Measurements from ENCODE around the gene OR5A2.
A peak's percentile ranks its signal among the peaks of the same experiment; 100 is the strongest.
"Not testable (repeated sequence)": the region's sequence is repeated elsewhere in the genome, so short reads cannot be mapped to it uniquely, and the experiment has no call there.

OR5A2 gene

GRCh38 chr11:59426361-59427067 lies at the start of gene OR5A2:
TSS of gene OR5A2 (minus strand) at chr11:59426413. CDS start at chr11:59422953, 3,460 bp downstream.
- H3K9me3 Mint-ChIP-seq: no peaks in the 10 kb centered on the region
- DNase-seq (ENCODE audit: low spot score in 2 of 2) (no peak), ATAC-seq (no peak)
- H3K4me3 Mint-ChIP-seq: no peak within 1 kb of the TSS
- no peak within 1 kb of the TSS for H3K27ac Mint-ChIP-seq
- H3K36me3 Mint-ChIP-seq: no peaks in the 10 kb centered on the region
- no peaks in the 10 kb centered on the region for H3K4me1 Mint-ChIP-seq

DNA sequence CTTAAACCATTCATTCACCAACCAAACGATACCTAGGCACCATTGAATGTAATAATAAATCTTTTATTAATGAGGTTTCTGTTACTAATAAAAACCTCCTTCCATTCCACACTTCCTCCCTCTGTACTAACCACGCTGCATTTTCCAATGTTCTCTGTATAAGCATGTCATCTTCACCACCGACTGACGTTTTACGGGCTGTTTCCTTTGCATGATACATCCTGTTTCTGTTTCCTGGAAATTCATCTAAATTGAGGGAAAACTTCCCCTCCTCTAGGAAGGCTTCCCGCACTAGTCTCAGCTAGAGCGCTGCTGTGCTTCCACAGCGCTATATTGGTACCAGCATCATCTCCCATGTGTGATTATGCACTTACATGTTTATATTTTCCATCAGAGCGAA lies 49.0 kb upstream of the OR5A2 start:
- Mint-ChIP-seq H3K9me3 (no peaks in the 10 kb centered on the region), H3K27ac (no peak overlapping the region), H3K4me3 (no peak overlapping the region)

GRCh38 chr11:59473015-59473414 lies 46.8 kb upstream of the OR5A2 start, which contains the start of gene OR4D10:
TSS of gene OR4D10 (plus strand) at chr11:59473315. CDS start at chr11:59477430, 4,115 bp downstream.
- Mint-ChIP-seq H3K9me3 (no peaks in the 10 kb centered on the region), H3K4me3 (no peak within 1 kb of the TSS), H3K4me1 (no peaks in the 10 kb centered on the region), H3K36me3 (no peaks in the 10 kb centered on the region), H3K27ac (no peak within 1 kb of the TSS)
- ATAC-seq: no peak
- DNase-seq (ENCODE audit: low spot score in 2 of 2): no peak

More for the DNA sequence above, 49.0 kb upstream of the OR5A2 start:
- H3K36me3 Mint-ChIP-seq: no peaks in the 10 kb centered on the region
- H3K4me1 Mint-ChIP-seq: no peaks in the 10 kb centered on the region
- DNase-seq (ENCODE audit: low spot score in 2 of 2) (no peak), ATAC-seq (no peak)

DNA sequence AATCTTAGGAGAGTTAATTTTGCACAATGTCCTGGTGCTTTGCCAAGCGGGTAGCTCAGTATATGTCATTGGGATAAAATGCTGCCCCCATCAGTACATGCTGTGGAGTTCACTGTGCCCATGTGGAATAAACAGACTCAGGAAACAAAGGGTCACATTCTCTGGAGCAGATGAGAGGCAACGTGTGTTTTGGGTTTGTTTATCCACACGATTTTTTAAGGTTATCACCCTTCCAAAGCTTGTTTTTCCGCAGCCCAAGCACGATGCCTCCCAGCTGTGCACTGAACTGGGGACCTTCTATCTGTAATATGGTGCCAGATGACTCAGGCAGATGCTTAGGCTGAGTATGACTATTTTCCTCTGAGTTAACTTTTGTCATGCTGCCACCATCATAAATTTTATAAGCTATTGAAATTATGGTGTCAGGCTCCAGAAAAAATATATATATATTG lies 37.0 kb upstream of the OR5A2 start:
- Mint-ChIP-seq H3K27ac (no peak overlapping the region), H3K4me1 (no peaks in the 10 kb centered on the region), H3K36me3 (no peaks in the 10 kb centered on the region), H3K9me3 (no peaks in the 10 kb centered on the region), H3K4me3 (no peak overlapping the region)
- DNase-seq (ENCODE audit: low spot score in 2 of 2) (no peak), ATAC-seq (no peak)

GRCh38 chr11:59459916-59460315 lies 33.7 kb upstream of the OR5A2 start:
- ATAC-seq (no peak), DNase-seq (ENCODE audit: low spot score in 2 of 2) (no peak)
- Mint-ChIP-seq H3K27ac (no peak overlapping the region), H3K36me3 (no peaks in the 10 kb centered on the region), H3K4me3 (no peak overlapping the region), H3K9me3 (no peaks in the 10 kb centered on the region), H3K4me1 (no peaks in the 10 kb centered on the region)

GRCh38 chr11:59456661-59457060 lies 30.4 kb upstream of the OR5A2 start, which contains the start of gene OR4D6:
TSS of gene OR4D6 (plus strand) at chr11:59456961. CDS start at chr11:59456961, 0 bp downstream.
- DNase-seq (ENCODE audit: low spot score in 2 of 2): no peak

DNA sequence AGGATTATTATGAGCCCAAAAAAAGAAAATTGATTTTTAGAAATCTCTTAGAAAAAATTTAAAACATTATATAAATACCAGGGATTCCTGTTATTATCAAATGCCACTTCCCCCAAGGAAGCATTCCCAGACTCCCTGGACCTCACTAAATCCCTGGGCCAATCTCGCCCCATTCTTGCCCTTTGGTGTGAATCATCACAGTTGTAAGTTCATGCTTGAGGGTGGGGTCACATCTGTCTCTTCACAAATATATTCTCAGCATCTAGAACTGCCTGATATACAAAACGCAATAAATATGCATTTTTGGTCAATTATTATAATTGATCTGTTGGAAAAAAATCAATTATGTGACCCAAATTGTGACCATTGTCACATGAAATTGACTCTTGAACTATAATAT lies 22.3 kb upstream of the OR5A2 start:
- no peak overlapping the region for H3K27ac Mint-ChIP-seq
- ATAC-seq (no peak), DNase-seq (ENCODE audit: low spot score in 2 of 2) (no peak)
- H3K9me3 Mint-ChIP-seq: no peaks in the 10 kb centered on the region
- no peak overlapping the region for H3K4me3 Mint-ChIP-seq
- no peaks in the 10 kb centered on the region for H3K4me1 Mint-ChIP-seq
- no peaks in the 10 kb centered on the region for H3K36me3 Mint-ChIP-seq

More at GRCh38 chr11:59456661-59457060, 30.4 kb upstream of the OR5A2 start, which contains the start of gene OR4D6:
- no peak within 1 kb of the TSS for H3K27ac Mint-ChIP-seq
- ATAC-seq: no peak
- no peaks in the 10 kb centered on the region for H3K9me3 Mint-ChIP-seq
- H3K4me1 Mint-ChIP-seq: no peaks in the 10 kb centered on the region
- H3K4me3 Mint-ChIP-seq: no peak within 1 kb of the TSS
- H3K36me3 Mint-ChIP-seq: no peaks in the 10 kb centered on the region

DNA sequence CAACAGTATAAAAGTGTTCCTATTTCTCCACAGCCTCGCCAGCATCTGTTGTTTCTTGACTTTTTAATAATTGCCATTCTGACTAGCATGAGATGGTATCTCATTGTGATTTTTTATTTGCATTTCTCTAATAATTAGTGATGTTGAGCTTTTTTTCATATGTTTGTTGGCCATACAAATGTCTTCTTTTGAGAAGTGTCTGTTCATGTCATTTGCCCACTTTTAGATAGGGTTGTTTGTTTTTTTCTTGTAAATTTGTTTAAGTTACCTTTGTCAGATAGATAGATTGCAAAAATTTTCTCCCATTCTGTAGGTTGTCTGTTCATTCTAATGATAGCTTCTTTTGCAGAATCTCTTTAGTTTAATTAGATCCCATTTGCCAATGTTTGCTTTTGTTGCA lies 19.4 kb upstream of the OR5A2 start:
- H3K4me3 Mint-ChIP-seq, H3K9me3 Mint-ChIP-seq: not testable (repeated sequence)

GRCh38 chr11:59437770-59438169 lies 11.6 kb upstream of the OR5A2 start:
- no peak overlapping the region for H3K4me3 Mint-ChIP-seq
- H3K9me3 Mint-ChIP-seq: no peaks in the 10 kb centered on the region
- H3K27ac Mint-ChIP-seq: no peak overlapping the region
- no peak for ATAC-seq
- no peaks in the 10 kb centered on the region for H3K4me1 Mint-ChIP-seq
- no peaks in the 10 kb centered on the region for H3K36me3 Mint-ChIP-seq
- no peak for DNase-seq (ENCODE audit: low spot score in 2 of 2)

More for the DNA sequence above, 19.4 kb upstream of the OR5A2 start:
- DNase-seq (ENCODE audit: low spot score in 2 of 2); H3K36me3 Mint-ChIP-seq; ATAC-seq; H3K27ac Mint-ChIP-seq; H3K4me1 Mint-ChIP-seq: not testable (repeated sequence)

- H3K27ac Mint-ChIP-seq: no peak within 1 kb of the TSS
- no peaks in the 10 kb centered on the region for H3K4me1 Mint-ChIP-seq
- DNase-seq (ENCODE audit: low spot score in 2 of 2): no peak
- ATAC-seq: no peak
- H3K36me3 Mint-ChIP-seq: no peaks in the 10 kb centered on the region
- H3K4me3 Mint-ChIP-seq: no peak within 1 kb of the TSS
- H3K9me3 Mint-ChIP-seq: no peaks in the 10 kb centered on the region
Measured at GRCh38 chr11:59436169-59436568, 10.0 kb upstream of the OR5A2 start, which contains the start of gene OR5A1. TSS of gene OR5A1 (plus strand) at chr11:59436469. CDS start at chr11:59443169, 6,700 bp downstream.

GRCh38 chr11:59429924-59430516 lies 3.8 kb upstream of the OR5A2 start:
- DNase-seq (ENCODE audit: low spot score in 2 of 2): peak; percentile 25 to 59
- Mint-ChIP-seq H3K27ac (no peak overlapping the region), H3K4me3 (no peak overlapping the region), H3K4me1 (no peaks in the 10 kb centered on the region), H3K36me3 (no peaks in the 10 kb centered on the region), H3K9me3 (no peaks in the 10 kb centered on the region)
- peak; percentile 60 for ATAC-seq

- ATAC-seq (no peak), DNase-seq (ENCODE audit: low spot score in 2 of 2) (no peak)
- Mint-ChIP-seq H3K27ac (no peak overlapping the region), H3K36me3 (no peaks in the 10 kb centered on the region), H3K9me3 (no peaks in the 10 kb centered on the region), H3K4me3 (no peak overlapping the region), H3K4me1 (no peaks in the 10 kb centered on the region)
Measured at GRCh38 chr11:59427068-59427382, 812 bp upstream of the OR5A2 start.

GRCh38 chr11:59425131-59425530 lies 1.1 kb downstream of the OR5A2 start:
- H3K4me3 Mint-ChIP-seq: no peak overlapping the region
- H3K9me3 Mint-ChIP-seq: no peaks in the 10 kb centered on the region
- no peaks in the 10 kb centered on the region for H3K36me3 Mint-ChIP-seq
- DNase-seq (ENCODE audit: low spot score in 2 of 2) (no peak), ATAC-seq (no peak)
- no peaks in the 10 kb centered on the region for H3K4me1 Mint-ChIP-seq
- no peak overlapping the region for H3K27ac Mint-ChIP-seq

DNA sequence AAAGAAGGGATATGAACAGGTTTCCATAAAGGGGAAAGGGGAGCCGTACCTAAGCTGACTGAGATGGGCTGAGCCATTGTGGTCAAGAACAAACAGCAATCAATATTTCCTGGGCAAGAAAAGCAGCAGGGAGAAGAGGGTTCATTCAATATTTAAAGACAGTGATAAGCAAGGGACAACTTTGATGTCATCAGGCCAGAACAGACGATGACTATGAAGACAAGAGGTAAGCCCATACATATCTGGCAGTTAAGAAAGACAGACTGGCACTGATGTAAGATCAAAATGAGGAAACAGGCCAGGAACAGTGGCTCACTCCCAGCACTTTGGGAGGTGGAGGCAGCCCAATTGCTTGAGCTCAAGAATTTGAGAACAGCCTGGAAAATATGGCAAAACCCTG lies 2.4 kb downstream of the OR5A2 start:
- H3K4me1 Mint-ChIP-seq: no peaks in the 10 kb centered on the region
- H3K27ac Mint-ChIP-seq: no peak overlapping the region
- no peak for ATAC-seq
- no peak overlapping the region for H3K4me3 Mint-ChIP-seq
- H3K9me3 Mint-ChIP-seq: no peaks in the 10 kb centered on the region
- no peak for DNase-seq (ENCODE audit: low spot score in 2 of 2)
- H3K36me3 Mint-ChIP-seq: no peaks in the 10 kb centered on the region

DNA sequence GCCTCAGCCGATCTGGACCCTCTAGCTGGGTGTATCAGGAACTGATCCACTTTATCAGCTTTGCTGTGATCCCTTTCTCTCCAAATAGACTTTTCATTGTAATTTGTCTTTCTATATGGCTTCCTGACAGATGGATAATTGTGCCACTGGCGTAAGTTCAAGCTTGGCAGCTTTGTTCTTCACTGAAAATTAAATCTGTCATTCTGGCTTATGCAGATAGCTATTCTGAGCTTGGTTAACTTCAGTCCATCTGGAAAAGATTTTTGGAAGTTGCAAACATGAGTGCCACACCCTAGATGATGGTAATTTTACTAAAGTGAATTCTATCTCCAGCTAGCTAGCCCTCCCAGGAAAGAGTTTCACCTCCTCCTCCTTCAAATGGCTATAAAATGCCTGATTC lies 8.1 kb downstream of the OR5A2 start:
- H3K27ac Mint-ChIP-seq: no peak overlapping the region
- no peak for DNase-seq (ENCODE audit: low spot score in 2 of 2)
- H3K4me1 Mint-ChIP-seq: no peaks in the 10 kb centered on the region
- ATAC-seq: no peak
- no peak overlapping the region for H3K4me3 Mint-ChIP-seq
- no peaks in the 10 kb centered on the region for H3K9me3 Mint-ChIP-seq
- no peaks in the 10 kb centered on the region for H3K36me3 Mint-ChIP-seq

DNA sequence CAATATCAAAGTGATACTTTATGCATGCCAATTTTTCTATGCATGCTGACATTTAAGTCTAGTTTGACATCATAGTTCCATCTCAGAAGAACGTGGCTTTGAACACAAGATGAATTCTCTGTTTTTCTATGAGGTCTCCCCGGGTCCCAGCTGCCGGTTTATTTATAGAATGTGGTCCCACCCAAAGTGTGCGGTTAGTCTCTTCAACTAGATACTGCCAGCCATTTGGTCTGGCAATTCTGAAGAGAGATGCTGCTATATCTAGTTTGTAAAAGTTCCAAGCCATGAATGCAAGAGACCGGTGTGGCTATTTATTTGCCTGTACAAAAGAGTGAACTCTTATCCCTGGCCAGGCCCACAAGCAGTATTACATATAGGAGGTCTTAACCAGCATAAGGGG lies 9.2 kb downstream of the OR5A2 start:
- ATAC-seq: no peak
- Mint-ChIP-seq H3K27ac (no peak overlapping the region), H3K4me3 (no peak overlapping the region)

More for the DNA sequence above, 9.2 kb downstream of the OR5A2 start:
- Mint-ChIP-seq H3K9me3 (no peaks in the 10 kb centered on the region), H3K4me1 (no peaks in the 10 kb centered on the region), H3K36me3 (no peaks in the 10 kb centered on the region)
- no peak for DNase-seq (ENCODE audit: low spot score in 2 of 2)
